ENCODE data around the gene RNF220.
A peak's percentile ranks its signal among the peaks of the same experiment; 100 is the strongest.

The RNF220 gene

GRCh38 chr1:44436401-44437106 is 31.5 kb downstream of the RNF220 start:
- no peak for DNase-seq

GRCh38 chr1:44437107-44437716 is 32.2 kb downstream of the RNF220 start:
- no peak for DNase-seq

- DNase-seq: no peak
Measured at GRCh38 chr1:44442791-44443190, 37.7 kb downstream of the RNF220 start.

GRCh38 chr1:44447051-44447810 is 42.2 kb downstream of the RNF220 start:
- DNase-seq: no peak

GRCh38 chr1:44453798-44454349 is 48.8 kb downstream of the RNF220 start:
- DNase-seq: no peak

GRCh38 chr1:44454704-44455103 is 49.6 kb downstream of the RNF220 start:
- DNase-seq: no peak

- DNase-seq: peak; percentile 57
Measured at GRCh38 chr1:44460107-44460882, 55.2 kb downstream of the RNF220 start.

GRCh38 chr1:44464361-44464760 is 59.3 kb downstream of the RNF220 start:
- no peak for DNase-seq

GRCh38 chr1:44467566-44467965 is 62.5 kb downstream of the RNF220 start:
- no peak for DNase-seq

- DNase-seq: no peak
Measured at GRCh38 chr1:44471911-44472453, 66.9 kb downstream of the RNF220 start.

GRCh38 chr1:44472620-44473525 is 67.8 kb downstream of the RNF220 start:
- DNase-seq: no peak

GRCh38 chr1:44476891-44477290 is 71.8 kb downstream of the RNF220 start:
- DNase-seq: no peak

- DNase-seq: no peak
Measured at GRCh38 chr1:44481701-44482100, 76.6 kb downstream of the RNF220 start.

- DNase-seq: no peak
Measured at GRCh38 chr1:44483089-44483874, 78.2 kb downstream of the RNF220 start.

- DNase-seq: no peak
Measured at GRCh38 chr1:44484155-44484688, 79.2 kb downstream of the RNF220 start.

- DNase-seq: peak; percentile 77
Measured at GRCh38 chr1:44485229-44485933, 80.3 kb downstream of the RNF220 start.

- DNase-seq: no peak
Measured at GRCh38 chr1:44485934-44486460, 80.9 kb downstream of the RNF220 start.

GRCh38 chr1:44489481-44489880 is 84.4 kb downstream of the RNF220 start:
- DNase-seq: no peak

- no peak for DNase-seq
Measured at GRCh38 chr1:44496541-44497171, 91.6 kb downstream of the RNF220 start.

Data from GDM1 (cell line).